H1 (cell line): ENCODE results near the gene SHCBP1L. TPM values are rescaled to one million over a fixed set of nuclear protein-coding genes. Genes with fewer than 3 reads are reported as not detected.
A peak's percentile ranks its signal among the peaks of the same experiment; 100 is the strongest.

Source experiments
- CTCF ChIA-PET: fragments of 300-600 bp; sonication (Branson Sonifier 250); formaldehyde crosslinking; loops from one replicate; lab custom pipeline; 2021; ENCODE audit not compliant: partially characterized antibody; lab: Charles Lee
- POLR2A ChIA-PET: fragments of 300-600 bp; sonication (Branson Sonifier 250); formaldehyde crosslinking; loops from one replicate; lab custom pipeline; 2021; ENCODE audit warnings: inconsistent platforms; ENCODE audit not compliant: partially characterized antibody; lab: Charles Lee
- DNase-seq, 2 experiments: peaks; one replicate each; pipeline versions ENCODE4 v3.0.0 to v3.0.0-alpha.2; 2010 to 2022; ENCODE audit warnings: low spot score in 2 of 2, low read depth in 1 of 2, mixed read lengths in 1 of 2
- FAIRE-seq: peaks from 2 replicates; lab custom pipeline; 2011; peaks lifted over from hg19 to GRCh38; lab: Jason Lieb, UNC
- H2AFZ ChIP-seq: 2 replicates; pipeline ENCODE4 v1.8.1; 2012; ENCODE audit warnings: low read length, inconsistent platforms
- H2AK5ac ChIP-seq: 2 replicates; pipeline ENCODE4 v1.6.1; 2013; ENCODE audit warnings: low read depth, low read length
- H2BK120ac ChIP-seq: replicated peaks from 2 replicates; pipeline ENCODE3; 2013; ENCODE audit warnings: low read depth, low read length, inconsistent platforms
- H2BK12ac ChIP-seq: 2 replicates; pipeline ENCODE4 v1.6.1; 2013; ENCODE audit warnings: low read depth, low read length
- H2BK15ac ChIP-seq: 2 replicates; pipeline ENCODE4 v1.6.1; 2013; ENCODE audit warnings: low read length
- H2BK20ac ChIP-seq: 2 replicates; pipeline ENCODE4 v1.6.1; 2013; ENCODE audit warnings: low read length
- H2BK5ac ChIP-seq: 2 replicates; pipeline ENCODE4 v1.6.1; 2013; ENCODE audit warnings: low read depth, low read length
- H3K14ac ChIP-seq: 2 replicates; pipeline ENCODE4 v1.6.1; 2013; ENCODE audit warnings: inconsistent platforms; ENCODE audit not compliant: insufficient read length
- H3K18ac ChIP-seq: 2 replicates; pipeline ENCODE4 v1.6.1; 2013; ENCODE audit warnings: low read length; ENCODE audit errors: extremely low read depth
- H3K23ac ChIP-seq: 2 replicates; pipeline ENCODE4 v1.6.1; 2013; ENCODE audit warnings: inconsistent platforms; ENCODE audit not compliant: insufficient read length
- H3K23me2 ChIP-seq: 2 replicates; pipeline ENCODE4 v1.6.1; 2013; ENCODE audit warnings: low read depth, low read length
- H3K27ac ChIP-seq: 2 replicates; pipeline ENCODE4 v1.6.1; 2011; ENCODE audit warnings: low read depth, low read length, inconsistent platforms
- H3K27me3 ChIP-seq, 4 experiments: replicated peaks in 1 of 4; 1 replicate in 1 of 4; 2 replicates in 3 of 4; pipeline versions ENCODE4 v1.6.1 to v1.8.1; 2011 to 2013; ENCODE audit warnings: low read length in 3 of 4, mild to moderate bottlenecking in 3 of 4, inconsistent platforms in 2 of 4, mixed read lengths in 2 of 4, moderate library complexity in 1 of 4; ENCODE audit not compliant: control insufficient read depth in 3 of 4, insufficient read depth in 3 of 4; ENCODE audit errors: extremely low read depth in 1 of 4
- H3K36me3 ChIP-seq, 4 experiments: 2 replicates each; pipeline versions ENCODE4 v1.6.1 to v1.8.1; 2011 to 2013; ENCODE audit warnings: mild to moderate bottlenecking in 4 of 4, low read length in 3 of 4, moderate library complexity in 2 of 4, control low read depth in 1 of 4, inconsistent platforms in 1 of 4; ENCODE audit not compliant: insufficient read depth in 4 of 4, control insufficient read depth in 2 of 4
- H3K4ac ChIP-seq: replicated peaks from 2 replicates; pipeline ENCODE3; 2013; ENCODE audit warnings: low read length, low read depth, mixed read lengths, inconsistent platforms; ENCODE audit not compliant: insufficient read length
- H3K4me1 ChIP-seq, 4 experiments: replicated peaks in 1 of 4; 1 replicate in 1 of 4; 2 replicates in 3 of 4; pipeline versions ENCODE4 v1.6.1 to v1.8.1; 2011 to 2013; ENCODE audit warnings: low read length in 3 of 4, inconsistent platforms in 2 of 4, mixed read lengths in 1 of 4; ENCODE audit not compliant: insufficient read depth in 4 of 4, control insufficient read depth in 3 of 4
- H3K4me2 ChIP-seq, 2 experiments: 2 replicates each; pipeline versions ENCODE4 v1.6.1 to v1.8.1; 2011 to 2013; ENCODE audit warnings: low read depth in 2 of 2, low read length in 2 of 2, control low read depth in 1 of 2, inconsistent platforms in 1 of 2, mild to moderate bottlenecking in 1 of 2; ENCODE audit not compliant: insufficient read depth in 1 of 2
- H3K4me3 ChIP-seq, 4 experiments: fragments of 200-600, 300-600 bp in 1 of 4; sonication (generic), shearing (Covaris generic), sonication (Bioruptor Twin) in 1 of 4; 2 replicates each; pipeline versions ENCODE4 v1.5.1 to v1.8.1; 2011 to 2016; ENCODE audit warnings: low read length in 4 of 4, low read depth in 3 of 4, control low read depth in 2 of 4, inconsistent platforms in 2 of 4, mild to moderate bottlenecking in 2 of 4, mixed read lengths in 1 of 4, moderate library complexity in 1 of 4; ENCODE audit not compliant: insufficient read depth in 2 of 4; ENCODE audit errors: extremely low read depth in 1 of 4
- H3K56ac ChIP-seq: replicated peaks from 2 replicates; pipeline ENCODE3; 2013; ENCODE audit warnings: low read depth, mild to moderate bottlenecking, mixed read lengths, low read length, inconsistent platforms; ENCODE audit not compliant: insufficient read length
- H3K79me1 ChIP-seq: 2 replicates; pipeline ENCODE4 v1.6.1; 2013; ENCODE audit warnings: low read depth, low read length, control low read depth
- H3K79me2 ChIP-seq, 2 experiments: 2 replicates each; pipeline versions ENCODE4 v1.6.1 to v1.8.1; 2012 to 2013; ENCODE audit warnings: low read length in 2 of 2, mild to moderate bottlenecking in 2 of 2, inconsistent platforms in 1 of 2; ENCODE audit not compliant: insufficient read depth in 2 of 2, control insufficient read depth in 1 of 2
- H3K9ac ChIP-seq, 4 experiments: replicated peaks in 1 of 4; 1 replicate in 1 of 4; 2 replicates in 3 of 4; pipeline versions ENCODE4 v1.6.1 to v1.8.1; 2011 to 2013; ENCODE audit warnings: low read depth in 3 of 4, low read length in 3 of 4, control low read depth in 2 of 4, mild to moderate bottlenecking in 2 of 4, moderate library complexity in 2 of 4, inconsistent platforms in 1 of 4; ENCODE audit errors: extremely low read depth in 1 of 4
- H3K9me3 ChIP-seq, 2 experiments: 2 replicates each; pipeline versions ENCODE4 v1.6.1 to v1.8.1; 2012 to 2013; ENCODE audit warnings: mild to moderate bottlenecking in 2 of 2, moderate library complexity in 2 of 2, control low read depth in 1 of 2, inconsistent platforms in 1 of 2, low read depth in 1 of 2, low read length in 1 of 2, mixed read lengths in 1 of 2; ENCODE audit not compliant: insufficient read depth in 2 of 2
- H4K20me1 ChIP-seq, 2 experiments: replicated peaks in 1 of 2; 2 replicates each; pipeline versions ENCODE3 to v1.8.1; 2011 to 2013; ENCODE audit warnings: inconsistent platforms in 2 of 2, low read length in 2 of 2, mild to moderate bottlenecking in 1 of 2; ENCODE audit not compliant: insufficient read depth in 2 of 2, control insufficient read depth in 1 of 2
- H4K5ac ChIP-seq: 2 replicates; pipeline ENCODE4 v1.6.1; 2013; ENCODE audit warnings: low read length, low read depth, mixed read lengths, inconsistent platforms; ENCODE audit not compliant: insufficient read length
- H4K8ac ChIP-seq: 2 replicates; pipeline ENCODE4 v1.8.0; 2013; ENCODE audit warnings: mild to moderate bottlenecking, moderate library complexity, low read length, inconsistent platforms; ENCODE audit not compliant: insufficient read depth; ENCODE audit errors: extremely low read depth
- H4K91ac ChIP-seq: replicated peaks from 2 replicates; pipeline ENCODE3; 2013; ENCODE audit warnings: low read length, mixed read lengths, inconsistent platforms; ENCODE audit not compliant: insufficient read length
- PHF8 ChIP-seq: fragments of 200-600 bp; sonication (generic); conservative IDR thresholded peaks from 2 replicates; pipeline ENCODE4 v1.7.1; 2012; ENCODE audit warnings: low read depth, mild to moderate bottlenecking, inconsistent platforms, low read length, moderate library complexity
- POLR2AphosphoS5 ChIP-seq: IDR thresholded peaks from 2 replicates; pipeline ENCODE4 v1.6.1; 2011; ENCODE audit warnings: low read depth, low read length
- WGBS, 2 experiments: shearing (Covaris generic) in 1 of 2; methylation state at CpG; one replicate each; pipeline versions ENCODE4 v1.1.6 to v1.1.7; 2013 to 2015; ENCODE audit warnings: low lambda C conversion rate in 2 of 2, mixed read lengths in 2 of 2, inconsistent platforms in 1 of 2, low coverage in 1 of 2, missing lambda C conversion rate in 1 of 2; ENCODE audit not compliant: insufficient replicate concordance in 2 of 2, insufficient coverage in 1 of 2, insufficient read length in 1 of 2; ENCODE audit errors: extremely low coverage in 1 of 2, missing lambda C conversion rate in 1 of 2; 5-methylcytosine and 5-hydroxymethylcytosine counted together
- polyA plus RNA-seq, 7 experiments: library from polyadenylated mRNA; depleted of rRNA in 3 of 7; stranded (reverse) in 5 of 7; unstranded in 2 of 7; fragments of >200 nt in 5 of 7; fragments of 200-250 nt in 2 of 7; gene quantifications; 1 replicate in 5 of 7; 2 replicates in 1 of 7; 4 replicates in 1 of 7; pipeline versions ENCODE4 v1.2.1 to v1.2.3, GENCODE V29; 2011 to 2013; ENCODE audit warnings: missing spikeins in 2 of 7, mixed read lengths in 2 of 7
- total RNA-seq: library from RNA; stranded (reverse); fragmentation: NEBNext Ultra II Directional; extraction: Animal tissue kit (Norgen Biotek cat#: 25700); gene quantifications from 2 replicates; pipeline ENCODE4 v1.2.1, GENCODE V29; 2021

The SHCBP1L gene
- total and polyA plus RNA-seq, 2 of the 8 experiments (the other 6 are each of a cell fraction or from before 2014, with no cell fraction given), result not detected

DNA sequence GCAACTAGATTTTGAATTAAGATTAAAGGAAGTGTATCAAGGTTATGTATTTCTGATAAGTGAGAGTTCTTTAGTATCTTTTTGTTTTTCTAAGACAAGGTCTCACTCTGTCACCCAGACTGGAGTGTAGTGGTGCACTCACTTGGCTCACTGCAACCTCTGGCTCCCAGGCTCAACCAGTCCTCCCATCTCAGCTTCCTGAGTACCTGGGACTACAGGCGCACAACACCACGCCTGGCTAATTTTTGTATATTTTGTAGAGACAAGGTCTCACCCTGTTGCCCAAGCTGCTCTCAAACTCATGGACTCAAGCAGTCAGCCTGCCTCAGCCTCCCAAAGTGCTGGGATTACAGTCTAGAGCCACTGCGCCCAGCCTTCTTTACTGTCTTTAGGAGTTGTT, 80.1 kb downstream of the SHCBP1L start:
- Histone ChIP-seq H2AK5ac (no peak overlapping the region), H4K20me1 (peaks cover 2 to 14% of the 10 kb centered on the region in 2 experiments), H3K4me2 (no peak overlapping the region), H3K4me1 (no peaks in the 10 kb centered on the region), H3K14ac (no peak overlapping the region), H3K79me2 (peaks cover 0 to 11% of the 10 kb centered on the region in 2 experiments; a peak in 1 of 4 replicates), H3K9ac (no peak overlapping the region), H2BK20ac (no peak overlapping the region), H2AFZ (no peak overlapping the region), H2BK120ac (no peak overlapping the region), H3K79me1 (no peaks in the 10 kb centered on the region; the same call in 1 of the 2 replicates), H3K23ac (no peak overlapping the region), H4K91ac (no peak overlapping the region), H2BK12ac (no peak overlapping the region), H2BK15ac (no peak overlapping the region), H3K27ac (no peak overlapping the region), H3K56ac (no peak overlapping the region), H3K23me2 (no peaks in the 10 kb centered on the region), H4K5ac (no peak overlapping the region), H4K8ac (no peak overlapping the region), H3K4ac (no peak overlapping the region), H3K9me3 (no peaks in the 10 kb centered on the region), H3K36me3 (peaks cover 54 to 100% (median 93%) of the 10 kb centered on the region in 4 experiments), H2BK5ac (no peak overlapping the region), H3K18ac (no peak overlapping the region), H3K27me3 (no peaks in the 10 kb centered on the region), H3K4me3 (no peak overlapping the region)
- ChIA-PET CTCF (interaction anchor here (1.1 to 1.4 kb wide), 2 partner anchors 15 to 26 kb away, joined by 3 to 6 read pairs; no protein-coding TSS in a partner anchor), POLR2A (interaction anchor here (0.9 to 3.4 kb wide), 13 partner anchors 9 to 33 kb away, joined by 3 to 16 read pairs (median 8); no protein-coding TSS in a partner anchor)
- no peak for DNase-seq
- WGBS, 2 experiments, result 96% methylated on average over 3 of the region's 3 CpGs; no CpG with 5 or more reads in 1 of the 2 experiments
- no peak for FAIRE-seq
- TF ChIP-seq PHF8 (no peak), POLR2AphosphoS5 (0 out of 2 replicates have a peak, but pooled peaks have one; percentile 19)
